Naive B cell (primary cell): ENCODE data around the gene BTBD9. TPM values are rescaled to one million over a fixed set of nuclear protein-coding genes. Genes with fewer than 3 reads are reported as not detected.
A peak's percentile ranks its signal among the peaks of the same experiment; 100 is the strongest.

Experiments
- ATAC-seq, 2 donors: fragments of 150-1000 bp; cut with Tn5 transposase; 2 replicates each; pipeline ENCODE4 v1.10.0; 2021; ENCODE audit warnings: low read depth in 2 of 2, mild to moderate bottlenecking in 2 of 2, moderate library complexity in 2 of 2
- DNase-seq: peaks from one replicate; pipeline ENCODE4 v3.0.0; 2022
- H3K27ac Mint-ChIP-seq, 6 donors: one replicate each; pipeline ENCODE4 v1.8.0; 2020 to 2022; ENCODE audit warnings: mild to moderate bottlenecking in 6 of 6, mixed read lengths in 6 of 6, moderate library complexity in 5 of 6, inconsistent platforms in 2 of 6
- H3K27me3 Mint-ChIP-seq, 3 donors: one replicate each; pipeline ENCODE4 v1.8.0; 2021 to 2022; ENCODE audit warnings: mixed read lengths in 3 of 3, mild to moderate bottlenecking in 1 of 3
- H3K36me3 Mint-ChIP-seq, 2 donors: one replicate each; pipeline ENCODE4 v1.8.0; 2020 to 2022; ENCODE audit warnings: mixed read lengths in 2 of 2, inconsistent platforms in 1 of 2, mild to moderate bottlenecking in 1 of 2
- H3K4me1 Mint-ChIP-seq, 3 donors: one replicate each; pipeline ENCODE4 v1.8.0; 2020 to 2022; ENCODE audit warnings: mixed read lengths in 3 of 3, inconsistent platforms in 1 of 3, mild to moderate bottlenecking in 1 of 3, moderate library complexity in 1 of 3
- H3K4me3 Mint-ChIP-seq, 8 donors: one replicate each; pipeline ENCODE4 v1.8.0; 2020 to 2022; ENCODE audit warnings: mild to moderate bottlenecking in 8 of 8, mixed read lengths in 8 of 8, moderate library complexity in 8 of 8, inconsistent platforms in 2 of 8
- H3K9me3 Mint-ChIP-seq, 7 donors: one replicate each; pipeline ENCODE4 v1.8.0; 2020 to 2022; ENCODE audit warnings: mixed read lengths in 7 of 7, mild to moderate bottlenecking in 5 of 7, inconsistent platforms in 2 of 7, moderate library complexity in 1 of 7
- polyA plus RNA-seq, 6 donors: library from polyadenylated mRNA; unstranded; fragments of 300-500 nt; fragmentation: Illumina TruSeq; gene quantifications; one replicate each; pipeline ENCODE4 v1.2.3, GENCODE V29; 2021; ENCODE audit warnings: low read depth in 6 of 6

The BTBD9 gene
- polyA plus RNA-seq, 6 donors from 2014 or later: 3.5 to 29.1 (median 20.2) TPM

DNA sequence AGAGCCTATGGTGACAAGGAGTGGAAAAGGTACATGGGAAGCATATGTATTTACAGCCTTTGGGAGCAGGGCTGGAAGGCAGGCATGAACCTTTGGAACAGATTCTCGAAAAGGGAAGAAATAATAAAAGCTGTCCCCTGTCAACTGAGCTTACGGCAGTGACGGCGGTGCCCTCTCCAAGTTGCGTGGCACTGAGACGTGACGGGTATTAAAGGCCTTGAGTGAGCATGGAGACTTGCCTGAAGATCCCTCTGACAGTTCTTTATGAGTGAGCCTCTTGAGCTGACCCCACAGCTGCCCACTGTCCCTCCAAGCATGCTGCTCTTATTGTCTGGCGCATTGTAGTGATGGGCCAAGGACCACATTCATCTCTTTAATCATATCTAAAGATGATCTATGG is 431.7 kb downstream of the BTBD9 start:
- Mint-ChIP-seq H3K36me3 (peaks cover 7 to 18% of the 10 kb centered on the region in 2 donors), H3K9me3 (peaks cover 0 to 2% (median 0%) of the 10 kb centered on the region in 7 donors), H3K4me1 (peaks cover 8 to 17% (median 12%) of the 10 kb centered on the region in 3 donors), H3K4me3 (no peak overlapping the region), H3K27me3 (no peaks in the 10 kb centered on the region), H3K27ac (no peak overlapping the region)
- ATAC-seq (no peak), DNase-seq (no peak)

- H3K27ac Mint-ChIP-seq: peak overlapping the region in 2 of 6 donors; percentile 15 to 82
- DNase-seq: no peak
- H3K4me3 Mint-ChIP-seq: no peak overlapping the region
- H3K9me3 Mint-ChIP-seq: peaks cover 0 to 2% (median 0%) of the 10 kb centered on the region in 7 donors
- H3K4me1 Mint-ChIP-seq: peaks cover 8 to 17% (median 12%) of the 10 kb centered on the region in 3 donors
- H3K27me3 Mint-ChIP-seq: no peaks in the 10 kb centered on the region
- ATAC-seq: no peak
- H3K36me3 Mint-ChIP-seq: peaks cover 7 to 18% of the 10 kb centered on the region in 2 donors
These were observed 432.4 kb downstream of the BTBD9 start for GRCh38 chr6:38207375-38207774.

GRCh38 chr6:38198219-38198618 is 441.5 kb downstream of the BTBD9 start:
- Mint-ChIP-seq H3K36me3 (peaks cover 9 to 22% of the 10 kb centered on the region in 2 donors), H3K9me3 (peaks cover 0 to 3% (median 0%) of the 10 kb centered on the region in 7 donors), H3K27ac (peak overlapping the region in 1 of 6 donors; percentile 49), H3K27me3 (no peaks in the 10 kb centered on the region), H3K4me1 (peaks cover 3 to 22% (median 6%) of the 10 kb centered on the region in 3 donors), H3K4me3 (no peak overlapping the region)
- ATAC-seq (no peak), DNase-seq (no peak)

- DNase-seq (no peak), ATAC-seq (no peak)
- H3K27me3 Mint-ChIP-seq: no peaks in the 10 kb centered on the region
- no peaks in the 10 kb centered on the region for H3K9me3 Mint-ChIP-seq
- H3K4me3 Mint-ChIP-seq: no peak overlapping the region
- H3K27ac Mint-ChIP-seq: peak overlapping the region in 1 of 6 donors; percentile 58
- peaks cover 0 to 10% (median under 1%) of the 10 kb centered on the region in 3 donors for H3K4me1 Mint-ChIP-seq
- H3K36me3 Mint-ChIP-seq: peaks cover 7 to 27% of the 10 kb centered on the region in 2 donors
These were observed 444.6 kb downstream of the BTBD9 start for GRCh38 chr6:38195113-38195635.

GRCh38 chr6:38194589-38194988 is 445.1 kb downstream of the BTBD9 start:
- Mint-ChIP-seq H3K9me3 (no peaks in the 10 kb centered on the region), H3K27ac (no peak overlapping the region), H3K27me3 (no peaks in the 10 kb centered on the region), H3K4me1 (peaks cover 0 to 4% (median 0%) of the 10 kb centered on the region in 3 donors), H3K4me3 (no peak overlapping the region), H3K36me3 (peaks cover 7 to 27% of the 10 kb centered on the region in 2 donors)
- DNase-seq: no peak
- no peak for ATAC-seq

GRCh38 chr6:38194282-38194572 is 445.5 kb downstream of the BTBD9 start:
- no peaks in the 10 kb centered on the region for H3K27me3 Mint-ChIP-seq
- H3K4me3 Mint-ChIP-seq: no peak overlapping the region
- H3K27ac Mint-ChIP-seq: peak overlapping the region in 1 of 6 donors; percentile 65
- H3K4me1 Mint-ChIP-seq: peaks cover 0 to under 1% (median 0%) of the 10 kb centered on the region in 3 donors
- peaks cover 7 to 27% of the 10 kb centered on the region in 2 donors for H3K36me3 Mint-ChIP-seq
- H3K9me3 Mint-ChIP-seq: no peaks in the 10 kb centered on the region
- DNase-seq (no peak), ATAC-seq (no peak)

DNA sequence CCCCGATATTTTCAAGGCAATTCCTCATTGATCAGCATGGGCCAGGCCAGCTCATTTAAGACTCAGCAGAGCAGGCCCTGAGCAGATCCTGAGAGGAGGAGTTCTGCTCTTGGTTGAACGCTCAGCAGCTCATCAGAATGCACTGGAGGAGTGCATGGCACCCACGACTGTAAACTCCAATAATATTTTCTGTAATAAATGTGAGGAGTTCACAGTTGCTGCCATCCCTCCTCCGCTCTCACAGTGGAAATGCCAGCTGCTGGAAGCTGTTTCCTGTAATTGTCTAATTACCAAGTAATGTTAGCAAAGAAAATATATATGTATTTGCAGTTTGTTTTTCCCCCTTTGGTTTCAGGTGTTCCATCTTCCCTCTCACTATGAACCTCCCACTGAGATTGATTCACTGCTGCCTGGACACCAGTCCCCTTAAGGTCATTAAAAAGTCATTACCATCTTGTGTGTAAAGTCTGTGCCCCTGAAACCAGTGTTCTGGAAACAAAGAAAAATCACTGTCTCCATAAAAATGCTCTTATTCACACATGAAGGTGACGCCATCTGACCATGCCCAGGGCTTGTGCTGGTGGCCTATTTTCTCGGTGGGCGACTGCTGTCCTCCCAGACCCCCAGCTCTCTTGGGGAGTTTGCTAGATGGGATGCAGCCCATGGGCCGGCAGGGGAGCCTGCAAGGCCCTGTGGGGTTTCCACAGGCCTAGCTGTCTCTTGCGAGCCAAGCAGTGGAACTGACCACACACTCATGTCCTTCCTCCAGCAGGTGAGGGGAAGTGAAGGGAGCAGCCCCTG is 446.0 kb downstream of the BTBD9 start:
- peak overlapping the region in 2 of 6 donors; percentile 15 to 65 for H3K27ac Mint-ChIP-seq
- no peak for DNase-seq

GRCh38 chr6:38193051-38193450 is 446.7 kb downstream of the BTBD9 start:
- Mint-ChIP-seq H3K4me3 (no peak overlapping the region), H3K4me1 (no peaks in the 10 kb centered on the region), H3K27me3 (no peaks in the 10 kb centered on the region), H3K27ac (peak overlapping the region in 1 of 6 donors; percentile 88), H3K36me3 (peaks cover 6 to 30% of the 10 kb centered on the region in 2 donors), H3K9me3 (no peaks in the 10 kb centered on the region)
- ATAC-seq (no peak), DNase-seq (no peak)

More for the DNA sequence above, 446.0 kb downstream of the BTBD9 start:
- no peak for ATAC-seq
- H3K4me1 Mint-ChIP-seq: no peaks in the 10 kb centered on the region
- H3K27me3 Mint-ChIP-seq: no peaks in the 10 kb centered on the region
- no peak overlapping the region for H3K4me3 Mint-ChIP-seq
- no peaks in the 10 kb centered on the region for H3K9me3 Mint-ChIP-seq
- peaks cover 7 to 27% of the 10 kb centered on the region in 2 donors for H3K36me3 Mint-ChIP-seq

DNA sequence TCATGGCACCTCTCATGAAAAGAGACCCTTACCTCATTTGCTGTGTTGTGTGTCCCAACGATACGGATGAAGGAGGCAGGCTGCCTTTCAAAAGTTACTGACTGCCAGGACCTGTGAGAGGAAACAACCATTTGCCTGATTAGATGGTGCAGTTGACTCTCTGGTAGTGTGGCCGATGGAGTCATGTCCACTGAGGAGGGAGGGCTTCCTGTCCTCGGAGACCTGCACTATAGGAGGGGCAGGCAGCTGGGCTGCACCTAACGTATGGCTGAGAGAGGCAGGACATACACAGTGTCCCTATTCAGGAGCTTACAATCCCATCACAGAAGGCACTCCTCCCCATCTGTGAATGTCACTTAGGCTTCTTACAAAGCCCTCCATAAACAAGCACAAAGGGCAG is 447.2 kb downstream of the BTBD9 start:
- Mint-ChIP-seq H3K36me3 (peaks cover 3 to 30% of the 10 kb centered on the region in 2 donors), H3K27me3 (no peaks in the 10 kb centered on the region), H3K4me3 (no peak overlapping the region), H3K4me1 (no peaks in the 10 kb centered on the region), H3K9me3 (no peaks in the 10 kb centered on the region), H3K27ac (peak overlapping the region in 1 of 6 donors; percentile 63)
- no peak for ATAC-seq
- DNase-seq: no peak

DNA sequence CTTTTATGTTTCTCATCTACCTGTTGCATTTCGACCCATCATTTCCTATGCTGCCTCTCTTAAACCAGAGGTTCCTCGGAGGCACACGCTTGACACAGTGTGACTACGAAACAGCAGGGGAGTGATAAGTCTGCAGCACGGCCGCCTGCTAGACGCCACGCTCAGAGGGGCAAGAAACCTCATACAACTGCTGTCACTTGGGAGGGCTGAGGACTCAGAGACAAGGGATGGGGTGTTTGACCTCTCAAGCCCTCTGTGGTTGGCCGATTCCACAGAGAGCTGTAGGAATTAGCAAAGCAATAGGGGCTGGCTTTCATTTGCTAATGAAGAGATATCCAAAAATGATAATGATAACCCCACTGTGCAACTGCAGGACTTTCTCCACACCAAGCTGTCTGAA is 447.7 kb downstream of the BTBD9 start:
- no peak for DNase-seq
- ATAC-seq: no peak
- peaks cover 3 to 31% of the 10 kb centered on the region in 2 donors for H3K36me3 Mint-ChIP-seq
- peaks cover 0 to 4% (median 0%) of the 10 kb centered on the region in 3 donors for H3K4me1 Mint-ChIP-seq
- H3K9me3 Mint-ChIP-seq: no peaks in the 10 kb centered on the region
- H3K27me3 Mint-ChIP-seq: no peaks in the 10 kb centered on the region
- no peak overlapping the region for H3K4me3 Mint-ChIP-seq
- no peak overlapping the region for H3K27ac Mint-ChIP-seq

DNA sequence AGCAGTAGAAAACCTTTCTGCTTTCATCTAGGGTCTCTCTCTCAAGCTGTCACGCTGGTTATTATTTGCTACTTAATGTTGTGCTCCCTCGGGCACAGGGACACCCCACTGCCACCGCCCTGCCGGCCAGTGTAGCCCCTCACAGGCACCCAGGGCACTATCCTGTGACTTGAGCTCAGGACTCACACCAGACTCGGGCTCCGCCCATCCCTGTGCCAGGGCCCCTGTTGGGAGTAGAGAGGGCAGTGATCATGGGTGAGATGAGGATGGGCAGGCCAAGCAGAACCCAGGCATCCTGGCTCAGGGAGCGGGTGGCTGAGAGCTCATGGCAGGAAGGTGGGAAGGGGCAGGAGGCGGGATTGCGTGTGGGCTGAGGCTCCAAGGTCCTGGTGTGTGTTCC is 448.3 kb downstream of the BTBD9 start:
- Mint-ChIP-seq H3K27ac (no peak overlapping the region), H3K9me3 (no peaks in the 10 kb centered on the region), H3K4me1 (peaks cover 0 to 6% (median 0%) of the 10 kb centered on the region in 3 donors), H3K27me3 (no peaks in the 10 kb centered on the region), H3K36me3 (peaks cover 5 to 28% of the 10 kb centered on the region in 2 donors), H3K4me3 (no peak overlapping the region)
- ATAC-seq (no peak), DNase-seq (no peak)

GRCh38 chr6:38188677-38189335 is 450.9 kb downstream of the BTBD9 start:
- Mint-ChIP-seq H3K27ac (peak overlapping the region in 1 of 6 donors; percentile 66), H3K4me1 (peaks cover 0 to 6% (median 0%) of the 10 kb centered on the region in 3 donors), H3K36me3 (peaks cover 8 to 35% of the 10 kb centered on the region in 2 donors), H3K9me3 (no peaks in the 10 kb centered on the region), H3K27me3 (no peaks in the 10 kb centered on the region), H3K4me3 (peak overlapping the region in 1 of 8 donors; percentile 47)
- no peak for ATAC-seq
- no peak for DNase-seq

DNA sequence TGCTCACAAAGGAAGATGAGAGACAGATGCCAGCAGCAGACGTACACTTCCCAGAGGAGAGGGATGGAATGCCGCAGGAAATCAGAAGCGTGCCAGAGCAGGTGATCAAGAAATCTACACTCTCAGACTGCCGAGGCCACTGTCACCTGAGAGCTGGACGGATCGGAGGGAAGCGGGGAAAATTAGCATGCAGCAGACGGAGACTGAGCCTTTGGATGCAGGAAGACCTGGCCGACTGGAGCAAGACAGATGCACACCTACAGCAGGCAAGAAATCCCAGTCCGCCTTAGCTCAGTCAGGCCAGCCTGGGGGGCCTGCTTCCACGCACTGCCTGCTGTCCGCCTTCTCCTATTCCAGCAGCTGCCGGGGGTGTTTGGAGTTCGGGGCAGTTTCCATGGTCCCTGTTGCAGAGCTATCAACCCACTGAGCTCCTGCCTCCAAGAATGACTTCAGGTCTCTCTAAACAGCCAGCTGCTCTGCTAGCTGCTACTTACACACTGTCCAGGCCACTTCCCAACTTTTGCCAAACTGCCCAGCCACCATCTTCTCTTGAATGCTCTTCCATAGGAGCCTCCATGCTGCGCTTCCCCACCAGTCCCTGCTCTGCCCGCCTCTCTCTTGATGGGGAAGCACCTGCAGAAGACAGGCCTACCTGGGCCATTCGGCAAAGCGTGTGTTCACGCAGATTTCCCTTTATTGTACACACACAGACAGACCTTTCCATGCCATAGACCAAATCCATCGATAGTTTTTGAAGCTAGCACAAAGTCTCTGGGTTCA is 451.7 kb downstream of the BTBD9 start:
- peaks cover 0 to 6% (median 0%) of the 10 kb centered on the region in 3 donors for H3K4me1 Mint-ChIP-seq
- no peak overlapping the region for H3K4me3 Mint-ChIP-seq
- H3K9me3 Mint-ChIP-seq: no peaks in the 10 kb centered on the region
- ATAC-seq (no peak), DNase-seq (no peak)
- peak overlapping the region in 3 of 6 donors; percentile 13 to 86 (median 70) for H3K27ac Mint-ChIP-seq
- no peaks in the 10 kb centered on the region for H3K27me3 Mint-ChIP-seq
- H3K36me3 Mint-ChIP-seq: peaks cover 8 to 38% of the 10 kb centered on the region in 2 donors
